Gastrocnemius medialis (tissue), 4 donors: ENCODE results near the gene ZNF124.

Experiments
- POLR2A ChIP-seq, 2 donors: fragments of 450-650 bp; IDR thresholded peaks; one replicate each; pipeline ENCODE4 v1.6.1; 2017; ENCODE audit warnings: antibody characterized with exemption in 2 of 2, mild to moderate bottlenecking in 2 of 2, moderate library complexity in 2 of 2
- TF ChIP-seq, protein P1 (sequence below), 5 experiments: fragments of 450-650 bp in 3 of 5; fragments of 200-600 bp in 2 of 5; sonication (generic) in 2 of 5; IDR thresholded peaks in 4 of 5; conservative IDR thresholded peaks in 1 of 5; 1 replicate in 4 of 5; 2 replicates in 1 of 5; pipeline ENCODE4 v1.5.1; 2016 to 2019; ENCODE audit warnings: antibody characterized with exemption in 5 of 5, mild to moderate bottlenecking in 3 of 5, moderate library complexity in 3 of 5

DNA sequence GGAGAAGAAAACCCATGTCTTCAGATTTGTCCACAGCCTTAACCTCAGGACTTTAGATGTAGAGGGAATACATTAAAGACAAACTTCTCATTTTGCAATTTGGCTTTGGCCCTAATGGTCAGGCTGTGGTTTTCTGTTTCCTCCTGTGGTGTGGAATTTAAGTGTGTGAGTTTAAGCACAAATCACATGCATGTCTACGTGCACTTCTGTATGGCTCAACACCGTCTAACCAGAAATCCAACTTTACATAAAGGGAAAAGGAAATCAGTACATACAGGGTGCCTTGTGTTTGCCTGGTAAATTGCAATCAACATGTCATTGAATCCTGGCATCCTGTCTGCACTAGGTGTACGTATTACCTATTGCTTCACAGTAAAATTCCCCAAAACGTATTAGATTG lies 1.2 kb upstream of the ZNF124 start:
- TF ChIP-seq, protein P1, sequence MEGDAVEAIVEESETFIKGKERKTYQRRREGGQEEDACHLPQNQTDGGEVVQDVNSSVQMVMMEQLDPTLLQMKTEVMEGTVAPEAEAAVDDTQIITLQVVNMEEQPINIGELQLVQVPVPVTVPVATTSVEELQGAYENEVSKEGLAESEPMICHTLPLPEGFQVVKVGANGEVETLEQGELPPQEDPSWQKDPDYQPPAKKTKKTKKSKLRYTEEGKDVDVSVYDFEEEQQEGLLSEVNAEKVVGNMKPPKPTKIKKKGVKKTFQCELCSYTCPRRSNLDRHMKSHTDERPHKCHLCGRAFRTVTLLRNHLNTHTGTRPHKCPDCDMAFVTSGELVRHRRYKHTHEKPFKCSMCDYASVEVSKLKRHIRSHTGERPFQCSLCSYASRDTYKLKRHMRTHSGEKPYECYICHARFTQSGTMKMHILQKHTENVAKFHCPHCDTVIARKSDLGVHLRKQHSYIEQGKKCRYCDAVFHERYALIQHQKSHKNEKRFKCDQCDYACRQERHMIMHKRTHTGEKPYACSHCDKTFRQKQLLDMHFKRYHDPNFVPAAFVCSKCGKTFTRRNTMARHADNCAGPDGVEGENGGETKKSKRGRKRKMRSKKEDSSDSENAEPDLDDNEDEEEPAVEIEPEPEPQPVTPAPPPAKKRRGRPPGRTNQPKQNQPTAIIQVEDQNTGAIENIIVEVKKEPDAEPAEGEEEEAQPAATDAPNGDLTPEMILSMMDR (IDR thresholded peaks at IDR 0.05 in 4 of 5, conservative IDR thresholded peaks at IDR 0.05 in 1 of 5) = no peak
- no peak for TF ChIP-seq POLR2A (IDR thresholded peaks at IDR 0.05)
